CD14-positive monocyte (primary cell): Measurements from ENCODE around the gene GPRC5A. TPM values are rescaled to one million over a fixed set of nuclear protein-coding genes. Genes with fewer than 3 reads are reported as not detected.

ENCODE experiments used
- DNase-seq, 3 donors: peaks; one replicate each; pipeline ENCODE4 v3.0.0-alpha.2; 2011 to 2022
- H2AFZ ChIP-seq: 2 replicates; pipeline ENCODE4 v1.6.0; 2012; ENCODE audit warnings: mild to moderate bottlenecking, low read depth, low read length, inconsistent platforms; ENCODE audit not compliant: insufficient read depth, poor library complexity, severe bottlenecking
- H3K27ac ChIP-seq, 2 donors: 1 replicate in 1 of 2; 2 replicates in 1 of 2; pipeline ENCODE4 v1.5.1; 2012 to 2013; ENCODE audit warnings: low read length in 2 of 2, control low read depth in 1 of 2, inconsistent platforms in 1 of 2, low read depth in 1 of 2, mild to moderate bottlenecking in 1 of 2
- H3K27me3 ChIP-seq, 2 donors: one replicate each; pipeline versions ENCODE4 v1.6.0 to v1.6.1; 2011 to 2013; ENCODE audit warnings: low read length in 2 of 2; ENCODE audit not compliant: control insufficient read depth in 2 of 2, insufficient read depth in 2 of 2
- H3K36me3 ChIP-seq, 2 donors: replicated peaks in 1 of 2; 1 replicate in 1 of 2; 2 replicates in 1 of 2; pipeline versions ENCODE4 v1.5.1 to v1.6.1; 2012 to 2013; ENCODE audit warnings: low read length in 2 of 2, control low read depth in 1 of 2, inconsistent platforms in 1 of 2, mild to moderate bottlenecking in 1 of 2; ENCODE audit not compliant: insufficient read depth in 2 of 2, control insufficient read depth in 1 of 2
- H3K4me1 ChIP-seq, 2 donors: 1 replicate in 1 of 2; 2 replicates in 1 of 2; pipeline versions ENCODE4 v1.5.1 to v1.6.1; 2012 to 2013; ENCODE audit warnings: low read length in 2 of 2, control low read depth in 1 of 2, inconsistent platforms in 1 of 2, mild to moderate bottlenecking in 1 of 2, moderate library complexity in 1 of 2; ENCODE audit not compliant: insufficient read depth in 2 of 2, control insufficient read depth in 1 of 2
- H3K4me2 ChIP-seq: replicated peaks from 2 replicates; pipeline ENCODE3; 2012; ENCODE audit warnings: low read length, moderate library complexity, mild to moderate bottlenecking; ENCODE audit not compliant: poor library complexity, severe bottlenecking; ENCODE audit errors: extremely low read depth
- H3K4me3 ChIP-seq, 3 experiments: fragments of 200-600 bp in 1 of 3; sonication (generic) in 1 of 3; replicated peaks in 1 of 3; 1 replicate in 2 of 3; 2 replicates in 1 of 3; pipeline ENCODE4 v1.5.1; 2011 to 2013; ENCODE audit warnings: low read length in 3 of 3, mild to moderate bottlenecking in 3 of 3, control low read depth in 2 of 3, low read depth in 2 of 3, inconsistent platforms in 1 of 3, moderate library complexity in 1 of 3
- H3K79me2 ChIP-seq: 2 replicates; pipeline ENCODE4 v1.6.0; 2012; ENCODE audit warnings: mild to moderate bottlenecking, control low read depth, inconsistent platforms, low read length, moderate library complexity; ENCODE audit not compliant: insufficient read depth
- H3K9ac ChIP-seq: 2 replicates; pipeline ENCODE4 v1.6.0; 2017; ENCODE audit warnings: low read length, mild to moderate bottlenecking; ENCODE audit not compliant: insufficient read depth, poor library complexity, severe bottlenecking
- H3K9me3 ChIP-seq, 2 donors: replicated peaks in 1 of 2; 1 replicate in 1 of 2; 2 replicates in 1 of 2; pipeline versions ENCODE4 v1.5.1 to v1.6.1; 2012 to 2013; ENCODE audit warnings: low read length in 2 of 2, control low read depth in 1 of 2; ENCODE audit not compliant: control insufficient read depth in 1 of 2, insufficient read depth in 1 of 2
- H4K20me1 ChIP-seq: 2 replicates; pipeline ENCODE4 v1.6.0; 2012; ENCODE audit warnings: mild to moderate bottlenecking, low read length, control low read depth, moderate library complexity; ENCODE audit not compliant: insufficient read depth
- H3K27ac Mint-ChIP-seq, 7 donors: one replicate each; pipeline ENCODE4 v1.8.0; 2020; ENCODE audit warnings: mild to moderate bottlenecking in 7 of 7, mixed read lengths in 7 of 7, moderate library complexity in 6 of 7, inconsistent platforms in 2 of 7
- H3K27me3 Mint-ChIP-seq, 3 donors: one replicate each; pipeline ENCODE4 v1.8.0; 2021 to 2022; ENCODE audit warnings: low read depth in 3 of 3, mild to moderate bottlenecking in 3 of 3, mixed read lengths in 3 of 3, moderate library complexity in 3 of 3, inconsistent platforms in 1 of 3
- H3K36me3 Mint-ChIP-seq, 2 donors: one replicate each; pipeline ENCODE4 v1.8.0; 2020; ENCODE audit warnings: mixed read lengths in 2 of 2, inconsistent platforms in 1 of 2, mild to moderate bottlenecking in 1 of 2
- H3K4me1 Mint-ChIP-seq: one replicate; pipeline ENCODE4 v1.8.0; 2020; ENCODE audit warnings: mild to moderate bottlenecking, mixed read lengths
- H3K4me3 Mint-ChIP-seq, 2 donors: one replicate each; pipeline ENCODE4 v1.8.0; 2020; ENCODE audit warnings: mild to moderate bottlenecking in 2 of 2, mixed read lengths in 2 of 2, moderate library complexity in 1 of 2
- H3K9me3 Mint-ChIP-seq, 7 donors: one replicate each; pipeline ENCODE4 v1.8.0; 2020 to 2022; ENCODE audit warnings: mixed read lengths in 7 of 7, mild to moderate bottlenecking in 6 of 7, moderate library complexity in 6 of 7, inconsistent platforms in 2 of 7
- WGBS: methylation state at CpG from one replicate; pipeline ENCODE4 v1.1.5; 2013; ENCODE audit warnings: missing lambda C conversion rate; ENCODE audit not compliant: insufficient coverage; 5-methylcytosine and 5-hydroxymethylcytosine counted together
- intact Hi-C, 2 donors: fragments of 100-400 bp; cut with micrococcal nuclease; formaldehyde crosslinking; loops; one replicate each; pipeline versions ENCODE4 v1.15.0 to v1.15.1; 2023
- polyA plus RNA-seq, 3 donors: library from polyadenylated mRNA; depleted of rRNA in 1 of 3; unstranded in 2 of 3; stranded (reverse) in 1 of 3; fragments of 300-500 nt in 2 of 3; fragments of >200 nt in 1 of 3; fragmentation: Illumina TruSeq in 2 of 3; gene quantifications; 1 replicate in 2 of 3; 2 replicates in 1 of 3; pipeline ENCODE4 v1.2.3, GENCODE V29; 2012 to 2021
- TF ChIP-seq, protein P1 (sequence below): fragments of 200-600 bp; IDR thresholded peaks from one replicate; pipeline ENCODE4 v1.8.0; 2022; ENCODE audit warnings: antibody characterized with exemption, mild to moderate bottlenecking

The GPRC5A gene
- polyA plus RNA-seq, 3 donors = 0.43 TPM; not detected in 2

GRCh38 chr12:12917517-12917916 lies 26.2 kb downstream of the GPRC5A start:
- H3K4me1 ChIP-seq = peaks cover 6 to 8% of the 10 kb centered on the region in 2 donors
- H3K9me3 Mint-ChIP-seq = no peaks in the 10 kb centered on the region
- no peak overlapping the region for H3K27ac Mint-ChIP-seq

DNA sequence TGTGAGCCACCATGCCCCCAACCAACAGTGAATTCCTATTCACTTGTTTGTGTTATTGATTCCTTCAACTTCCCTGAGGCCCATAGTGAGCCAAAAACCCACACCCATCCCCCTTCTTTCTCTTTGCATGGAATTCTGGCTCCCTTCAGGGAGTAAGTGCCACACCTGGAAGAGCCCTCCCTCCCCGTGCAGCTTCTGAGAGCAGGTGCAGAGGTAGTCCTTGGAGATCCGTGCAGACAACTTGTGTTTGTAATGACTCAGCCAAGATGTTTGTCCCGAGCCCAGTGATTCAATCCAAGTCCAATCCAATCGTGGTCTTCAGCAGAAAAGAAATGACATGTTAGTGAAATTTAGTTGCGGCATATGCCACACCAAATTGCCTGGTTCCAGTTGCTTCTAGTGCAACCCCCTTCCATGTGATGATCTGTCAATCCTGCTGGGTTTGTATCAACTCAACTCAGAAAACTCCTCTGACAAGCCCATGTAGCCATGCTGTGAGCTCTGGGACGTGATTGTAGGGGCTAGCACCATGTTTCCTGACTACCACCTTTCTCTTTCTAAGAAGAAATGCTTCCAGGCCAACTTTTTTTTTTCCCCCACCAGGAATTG lies 27.5 kb downstream of the GPRC5A start:
- H3K4me3 ChIP-seq = no peak overlapping the region
- no peaks in the 10 kb centered on the region for H3K36me3 ChIP-seq
- H3K27ac ChIP-seq = no peak overlapping the region
- no peaks in the 10 kb centered on the region for H3K9me3 ChIP-seq
- no peak overlapping the region for H2AFZ ChIP-seq
- no peak for DNase-seq
- TF ChIP-seq, protein P1, sequence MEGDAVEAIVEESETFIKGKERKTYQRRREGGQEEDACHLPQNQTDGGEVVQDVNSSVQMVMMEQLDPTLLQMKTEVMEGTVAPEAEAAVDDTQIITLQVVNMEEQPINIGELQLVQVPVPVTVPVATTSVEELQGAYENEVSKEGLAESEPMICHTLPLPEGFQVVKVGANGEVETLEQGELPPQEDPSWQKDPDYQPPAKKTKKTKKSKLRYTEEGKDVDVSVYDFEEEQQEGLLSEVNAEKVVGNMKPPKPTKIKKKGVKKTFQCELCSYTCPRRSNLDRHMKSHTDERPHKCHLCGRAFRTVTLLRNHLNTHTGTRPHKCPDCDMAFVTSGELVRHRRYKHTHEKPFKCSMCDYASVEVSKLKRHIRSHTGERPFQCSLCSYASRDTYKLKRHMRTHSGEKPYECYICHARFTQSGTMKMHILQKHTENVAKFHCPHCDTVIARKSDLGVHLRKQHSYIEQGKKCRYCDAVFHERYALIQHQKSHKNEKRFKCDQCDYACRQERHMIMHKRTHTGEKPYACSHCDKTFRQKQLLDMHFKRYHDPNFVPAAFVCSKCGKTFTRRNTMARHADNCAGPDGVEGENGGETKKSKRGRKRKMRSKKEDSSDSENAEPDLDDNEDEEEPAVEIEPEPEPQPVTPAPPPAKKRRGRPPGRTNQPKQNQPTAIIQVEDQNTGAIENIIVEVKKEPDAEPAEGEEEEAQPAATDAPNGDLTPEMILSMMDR = no peak
- WGBS = no CpG with 5 or more reads among the region's 6 CpGs
- H3K36me3 Mint-ChIP-seq = no peaks in the 10 kb centered on the region
- H3K79me2 ChIP-seq = no peaks in the 10 kb centered on the region
- H3K27me3 Mint-ChIP-seq = peaks cover 0 to 10% (median 3%) of the 10 kb centered on the region in 3 donors
- intact Hi-C loops = loop anchor here (5.0 to 10.0 kb wide), 5 partner anchors 63 to 313 kb away; no protein-coding TSS in a partner anchor
- H3K27ac Mint-ChIP-seq = no peak overlapping the region
- H3K4me3 Mint-ChIP-seq = no peak overlapping the region
- no peaks in the 10 kb centered on the region for H4K20me1 ChIP-seq
- H3K4me1 Mint-ChIP-seq = peaks cover 9% of the 10 kb centered on the region
- H3K4me2 ChIP-seq = no peak overlapping the region
- peaks cover 0 to 6% (median 0%) of the 10 kb centered on the region in 7 donors for H3K9me3 Mint-ChIP-seq
- H3K9ac ChIP-seq = no peak overlapping the region
- H3K27me3 ChIP-seq = no peaks in the 10 kb centered on the region
- peaks cover 6 to 8% of the 10 kb centered on the region in 2 donors for H3K4me1 ChIP-seq

More at GRCh38 chr12:12917517-12917916, 26.2 kb downstream of the GPRC5A start:
- Histone ChIP-seq H2AFZ (no peak overlapping the region), H3K27ac (no peak overlapping the region), H3K27me3 (no peaks in the 10 kb centered on the region), H3K4me3 (no peak overlapping the region), H3K36me3 (no peaks in the 10 kb centered on the region), H3K79me2 (no peaks in the 10 kb centered on the region), H3K9ac (no peak overlapping the region), H3K4me2 (no peak overlapping the region), H4K20me1 (no peaks in the 10 kb centered on the region), H3K9me3 (no peaks in the 10 kb centered on the region)
- TF ChIP-seq, protein P1 = no peak
- WGBS = no CpG with 5 or more reads among the region's 2 CpGs
- intact Hi-C loops = loop anchor here (5.0 to 10.0 kb wide), 5 partner anchors 65 to 315 kb away; no protein-coding TSS in a partner anchor
- Mint-ChIP-seq H3K36me3 (no peaks in the 10 kb centered on the region), H3K4me1 (peaks cover 13% of the 10 kb centered on the region), H3K4me3 (no peak overlapping the region), H3K27me3 (peaks cover 0 to 10% (median 3%) of the 10 kb centered on the region in 3 donors)
- DNase-seq = no peak
